HL-60 (cell line): ENCODE measurements around the gene INTS1.

Source experiments
- DNase-seq, 2 experiments: peaks; one replicate each; pipeline ENCODE4 v3.0.0-alpha.2; 2010 to 2020; ENCODE audit warnings: low read depth in 1 of 2, low spot score in 1 of 2
- H3K27ac ChIP-seq: fragments of 250-450 bp; sonication (Bioruptor Pico); replicated peaks from 2 replicates; pipeline ENCODE4 v1.5.1; 2020; ENCODE audit warnings: mild to moderate bottlenecking, moderate library complexity
- H3K27me3 ChIP-seq: fragments of 250-450 bp; sonication (Bioruptor Pico); 2 replicates; pipeline ENCODE4 v1.5.1; 2021; ENCODE audit warnings: mild to moderate bottlenecking, moderate library complexity; ENCODE audit not compliant: insufficient read depth, poor library complexity, severe bottlenecking
- H3K4me3 ChIP-seq: replicated peaks from 2 replicates; pipeline ENCODE4 v1.5.1; 2011; ENCODE audit warnings: mild to moderate bottlenecking, control low read depth, low read length; ENCODE audit not compliant: insufficient read depth
- GABPA ChIP-seq: IDR thresholded peaks from 2 replicates; pipeline ENCODE4 v1.6.1; 2012; ENCODE audit warnings: low read depth
- POLR2AphosphoS5 ChIP-seq: IDR thresholded peaks from 2 replicates; pipeline ENCODE4 v1.6.1; 2012; ENCODE audit warnings: low read depth
- SPI1 ChIP-seq: IDR thresholded peaks from 2 replicates; pipeline ENCODE4 v1.6.1; 2012; ENCODE audit warnings: low read depth, mild to moderate bottlenecking, borderline replicate concordance
- TF ChIP-seq, protein P1 (sequence below): IDR thresholded peaks from 2 replicates; pipeline ENCODE4 v1.6.1; 2012; ENCODE audit warnings: low read depth; ENCODE audit not compliant: insufficient replicate concordance
- TF ChIP-seq, protein P2 (sequence below): IDR thresholded peaks from one replicate; pipeline ENCODE4 v1.5.1; 2011; ENCODE audit warnings: low read length, control low read depth, inconsistent platforms; ENCODE audit not compliant: insufficient read depth

INTS1 gene

DNA sequence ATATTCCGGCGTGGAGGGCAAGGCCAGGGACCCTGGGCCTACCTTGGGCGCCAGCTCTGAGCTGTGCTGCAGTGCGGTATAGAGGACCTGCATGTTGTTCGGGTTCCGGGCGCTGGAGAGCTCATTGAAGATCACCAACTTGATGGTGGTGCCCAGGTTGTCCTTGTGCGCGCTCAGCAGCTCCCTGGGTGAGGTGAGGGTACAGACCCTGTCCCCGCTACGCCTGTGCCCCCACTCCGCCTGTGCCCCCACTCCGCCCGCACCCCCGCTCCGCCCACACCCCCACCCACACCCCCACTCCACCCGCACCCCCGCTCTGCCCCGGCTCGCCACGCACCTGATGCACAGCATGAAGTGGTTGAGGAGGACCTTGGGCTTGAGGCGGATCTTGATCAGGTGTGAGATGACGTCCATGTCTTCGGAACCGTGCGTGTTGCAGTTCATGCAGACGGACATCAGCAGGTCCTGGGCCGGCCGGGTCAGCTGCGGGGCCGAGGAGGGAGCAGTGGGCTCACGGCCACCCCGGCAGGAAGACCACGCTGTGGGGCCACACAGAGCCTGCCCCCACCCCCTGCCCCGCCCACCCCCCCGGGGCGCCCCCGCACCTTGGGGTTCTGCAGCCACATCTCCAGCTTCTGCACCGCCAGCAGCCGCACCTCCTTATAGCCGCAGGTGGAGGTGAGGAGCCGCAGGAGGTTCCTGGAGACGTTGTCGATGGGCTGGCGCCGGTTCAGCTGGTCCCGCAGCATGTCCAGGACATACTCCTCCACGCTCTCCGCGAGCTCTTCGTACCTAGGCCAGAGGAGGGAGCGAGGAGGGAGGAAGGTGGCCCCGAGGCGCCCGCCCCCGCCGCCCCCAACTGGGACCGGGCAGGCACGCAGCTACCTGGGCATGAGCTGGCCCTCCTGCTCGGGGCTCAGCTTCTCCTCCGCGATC lies 5.6 kb downstream of the INTS1 start:
- TF ChIP-seq, protein P1, sequence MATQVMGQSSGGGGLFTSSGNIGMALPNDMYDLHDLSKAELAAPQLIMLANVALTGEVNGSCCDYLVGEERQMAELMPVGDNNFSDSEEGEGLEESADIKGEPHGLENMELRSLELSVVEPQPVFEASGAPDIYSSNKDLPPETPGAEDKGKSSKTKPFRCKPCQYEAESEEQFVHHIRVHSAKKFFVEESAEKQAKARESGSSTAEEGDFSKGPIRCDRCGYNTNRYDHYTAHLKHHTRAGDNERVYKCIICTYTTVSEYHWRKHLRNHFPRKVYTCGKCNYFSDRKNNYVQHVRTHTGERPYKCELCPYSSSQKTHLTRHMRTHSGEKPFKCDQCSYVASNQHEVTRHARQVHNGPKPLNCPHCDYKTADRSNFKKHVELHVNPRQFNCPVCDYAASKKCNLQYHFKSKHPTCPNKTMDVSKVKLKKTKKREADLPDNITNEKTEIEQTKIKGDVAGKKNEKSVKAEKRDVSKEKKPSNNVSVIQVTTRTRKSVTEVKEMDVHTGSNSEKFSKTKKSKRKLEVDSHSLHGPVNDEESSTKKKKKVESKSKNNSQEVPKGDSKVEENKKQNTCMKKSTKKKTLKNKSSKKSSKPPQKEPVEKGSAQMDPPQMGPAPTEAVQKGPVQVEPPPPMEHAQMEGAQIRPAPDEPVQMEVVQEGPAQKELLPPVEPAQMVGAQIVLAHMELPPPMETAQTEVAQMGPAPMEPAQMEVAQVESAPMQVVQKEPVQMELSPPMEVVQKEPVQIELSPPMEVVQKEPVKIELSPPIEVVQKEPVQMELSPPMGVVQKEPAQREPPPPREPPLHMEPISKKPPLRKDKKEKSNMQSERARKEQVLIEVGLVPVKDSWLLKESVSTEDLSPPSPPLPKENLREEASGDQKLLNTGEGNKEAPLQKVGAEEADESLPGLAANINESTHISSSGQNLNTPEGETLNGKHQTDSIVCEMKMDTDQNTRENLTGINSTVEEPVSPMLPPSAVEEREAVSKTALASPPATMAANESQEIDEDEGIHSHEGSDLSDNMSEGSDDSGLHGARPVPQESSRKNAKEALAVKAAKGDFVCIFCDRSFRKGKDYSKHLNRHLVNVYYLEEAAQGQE = no peak
- TF ChIP-seq SPI1 (no peak), GABPA (no peak), POLR2AphosphoS5 (no peak)
- TF ChIP-seq, protein P2, sequence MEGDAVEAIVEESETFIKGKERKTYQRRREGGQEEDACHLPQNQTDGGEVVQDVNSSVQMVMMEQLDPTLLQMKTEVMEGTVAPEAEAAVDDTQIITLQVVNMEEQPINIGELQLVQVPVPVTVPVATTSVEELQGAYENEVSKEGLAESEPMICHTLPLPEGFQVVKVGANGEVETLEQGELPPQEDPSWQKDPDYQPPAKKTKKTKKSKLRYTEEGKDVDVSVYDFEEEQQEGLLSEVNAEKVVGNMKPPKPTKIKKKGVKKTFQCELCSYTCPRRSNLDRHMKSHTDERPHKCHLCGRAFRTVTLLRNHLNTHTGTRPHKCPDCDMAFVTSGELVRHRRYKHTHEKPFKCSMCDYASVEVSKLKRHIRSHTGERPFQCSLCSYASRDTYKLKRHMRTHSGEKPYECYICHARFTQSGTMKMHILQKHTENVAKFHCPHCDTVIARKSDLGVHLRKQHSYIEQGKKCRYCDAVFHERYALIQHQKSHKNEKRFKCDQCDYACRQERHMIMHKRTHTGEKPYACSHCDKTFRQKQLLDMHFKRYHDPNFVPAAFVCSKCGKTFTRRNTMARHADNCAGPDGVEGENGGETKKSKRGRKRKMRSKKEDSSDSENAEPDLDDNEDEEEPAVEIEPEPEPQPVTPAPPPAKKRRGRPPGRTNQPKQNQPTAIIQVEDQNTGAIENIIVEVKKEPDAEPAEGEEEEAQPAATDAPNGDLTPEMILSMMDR = no peak
- DNase-seq = no peak
- no peaks in the 10 kb centered on the region for H3K27me3 ChIP-seq

DNA sequence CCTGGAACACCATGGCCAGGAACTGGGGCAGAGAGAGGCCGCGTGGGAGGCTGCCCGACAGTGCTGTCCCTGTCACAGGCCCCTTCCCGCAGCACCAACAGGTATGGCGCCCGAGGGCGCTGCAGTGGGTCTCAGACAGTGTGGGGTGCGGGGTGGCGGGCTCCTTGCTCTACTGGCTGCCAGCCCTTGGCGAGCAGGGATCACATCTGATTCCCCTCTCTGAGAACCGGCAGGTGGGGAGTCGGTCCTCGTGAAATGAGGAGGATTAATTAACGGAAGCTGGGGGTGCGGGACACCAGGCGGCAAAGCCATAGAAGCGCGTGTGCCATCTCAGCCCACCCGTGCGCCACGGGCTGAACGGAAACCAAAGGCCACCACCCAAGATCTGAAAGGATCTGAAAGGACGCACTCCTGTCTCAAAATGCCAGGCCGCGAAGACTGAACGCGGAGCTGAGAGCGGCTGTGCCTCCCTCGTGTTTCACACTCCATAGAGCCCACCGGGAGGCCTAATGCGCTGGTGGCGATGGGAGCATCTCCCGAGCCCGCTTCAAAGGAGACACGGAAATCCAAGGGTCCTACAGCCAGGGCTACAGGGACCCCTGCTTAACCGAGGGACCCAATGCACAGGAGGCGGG lies 6.8 kb downstream of the INTS1 start:
- no peaks in the 10 kb centered on the region for H3K27me3 ChIP-seq
- no peak for TF ChIP-seq GABPA
- no peak for TF ChIP-seq SPI1
- TF ChIP-seq, protein P1 = no peak
- TF ChIP-seq, protein P2 = no peak
- TF ChIP-seq POLR2AphosphoS5 = no peak
- DNase-seq = no peak
- H3K4me3 ChIP-seq = no peak overlapping the region
- H3K27ac ChIP-seq = no peak overlapping the region

More for the DNA sequence above, 5.6 kb downstream of the INTS1 start:
- Histone ChIP-seq H3K4me3 (no peak overlapping the region), H3K27ac (no peak overlapping the region)

DNA sequence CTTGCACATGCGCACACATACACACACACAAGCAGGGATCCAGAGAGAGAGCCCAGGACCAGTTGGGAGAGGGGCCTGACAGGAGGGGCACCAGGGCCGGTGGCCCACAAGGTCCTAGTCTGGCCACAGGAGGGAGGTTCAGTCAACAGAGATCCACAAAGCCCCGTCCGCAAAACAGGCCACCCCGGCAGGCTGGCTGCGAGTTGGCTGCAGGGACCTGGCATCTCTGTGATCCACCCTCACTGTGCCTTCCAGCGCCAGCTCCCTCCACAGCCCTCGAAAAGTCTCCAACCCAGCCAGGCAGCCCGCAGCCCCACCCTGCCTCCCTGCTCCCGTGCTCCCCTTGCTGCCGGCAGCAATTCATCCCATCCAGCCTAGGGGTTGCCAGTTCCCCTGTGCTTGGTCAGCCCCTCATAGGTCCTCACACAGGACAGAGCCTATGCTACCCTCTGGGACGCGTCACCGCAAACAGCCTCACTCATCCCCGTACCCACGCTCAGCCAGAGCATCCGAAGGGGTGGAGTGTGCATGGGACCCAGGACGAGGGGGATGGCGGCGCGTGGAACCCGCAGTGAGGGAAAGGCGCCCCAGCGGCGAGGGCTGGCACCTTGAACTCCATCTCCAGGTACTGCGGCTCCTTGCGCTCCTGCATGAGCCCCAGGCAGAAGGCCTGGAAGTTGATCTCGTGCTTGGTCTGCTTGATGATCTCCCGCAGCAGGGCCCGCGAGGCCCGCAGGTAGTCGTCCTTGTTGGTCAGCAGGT lies 7.5 kb downstream of the INTS1 start:
- Histone ChIP-seq H3K27me3 (no peaks in the 10 kb centered on the region), H3K4me3 (no peak overlapping the region), H3K27ac (no peak overlapping the region)
- no peak for TF ChIP-seq GABPA
- no peak for DNase-seq
